Kidney (tissue), 14 donors: ENCODE measurements around the gene CD70. TPM values are rescaled to one million over a fixed set of nuclear protein-coding genes. Genes with fewer than 3 reads are reported as not detected.

Experiments
- DNase-seq, 5 donors: peaks; one replicate each; pipeline ENCODE4 v3.0.0-alpha.2; 2013 to 2020
- FAIRE-seq: peaks from 2 replicates; lab custom pipeline; 2012; peaks lifted over from hg19 to GRCh38; lab: Jason Lieb, UNC
- H3K27ac ChIP-seq, 2 donors: one replicate each; pipeline ENCODE4 v1.7.0; 2013; ENCODE audit warnings: low read depth in 2 of 2, low read length in 2 of 2, inconsistent platforms in 1 of 2
- H3K27me3 ChIP-seq: one replicate; pipeline ENCODE4 v1.7.1; 2013; ENCODE audit warnings: low read length, inconsistent platforms; ENCODE audit not compliant: control insufficient read depth, insufficient read depth
- H3K36me3 ChIP-seq, 3 donors: one replicate each; pipeline versions ENCODE4 v1.7.0 to v1.7.1; 2013; ENCODE audit warnings: low read length in 3 of 3, control low read depth in 1 of 3, inconsistent platforms in 1 of 3; ENCODE audit not compliant: insufficient read depth in 3 of 3, control insufficient read depth in 2 of 3
- H3K4me1 ChIP-seq, 3 donors: one replicate each; pipeline versions ENCODE4 v1.7.0 to v1.7.1; 2013; ENCODE audit warnings: low read length in 3 of 3, inconsistent platforms in 1 of 3, low read depth in 1 of 3; ENCODE audit not compliant: control insufficient read depth in 2 of 3, insufficient read depth in 2 of 3
- H3K4me3 ChIP-seq, 3 donors: one replicate each; pipeline versions ENCODE4 v1.7.0 to v1.8.1; 2013; ENCODE audit warnings: low read length in 3 of 3, control low read depth in 1 of 3, inconsistent platforms in 1 of 3
- H3K9ac ChIP-seq, 3 donors: one replicate each; pipeline versions ENCODE4 v1.7.0 to v1.7.1; 2013; ENCODE audit warnings: low read length in 3 of 3, control low read depth in 1 of 3, inconsistent platforms in 1 of 3
- H3K9me3 ChIP-seq, 3 donors: one replicate each; pipeline versions ENCODE4 v1.7.0 to v1.7.1; 2013; ENCODE audit warnings: low read length in 3 of 3, control low read depth in 1 of 3, inconsistent platforms in 1 of 3; ENCODE audit not compliant: control insufficient read depth in 2 of 3, insufficient read depth in 1 of 3
- intact Hi-C: fragments of 100-400 bp; cut with DNase I; formaldehyde crosslinking; loops from one replicate; pipeline ENCODE4 v1.11.1; 2022
- polyA plus RNA-seq: library from polyadenylated mRNA; stranded (reverse); fragments of 350-450 nt; fragmentation: Illumina TruSeq; extraction: RNeasy Lipid Tissue Mini Kit (QIAGEN cat#74804); gene quantifications from one replicate; pipeline ENCODE4 v1.2.3, GENCODE V29; 2014; ENCODE audit warnings: low read depth, low replicate concordance; ENCODE audit not compliant: insufficient read depth
- total RNA-seq: library from RNA; stranded (reverse); fragmentation: NEBNext Ultra II Directional; extraction: Animal tissue kit (Norgen Biotek cat#: 25700); gene quantifications from one replicate; pipeline ENCODE4 v1.2.1, GENCODE V29; 2021
- TF ChIP-seq, protein P1 (sequence below): IDR thresholded peaks from 3 replicates; pipeline ENCODE4 v1.5.1; 2012; ENCODE audit warnings: mild to moderate bottlenecking, moderate library complexity, borderline replicate concordance; ENCODE audit not compliant: insufficient read depth; ENCODE audit errors: extremely low read depth
- donor health status: control.
- donor health status: control.
- donor health status: control.
- donor health status: control.
- donor health status: control.
- donor health status: DM: yes; HTN: yes; CAD: no.
- donor health status: Normal renal cell carcinoma (clear cell type).

The CD70 gene
- total and polyA plus RNA-seq, 2 donors from 2014 or later: 0.76 TPM; not detected in 1

GRCh38 chr19:6539514-6539913, 51.4 kb downstream of the CD70 start:
- Histone ChIP-seq H3K36me3 (no peaks in the 10 kb centered on the region), H3K4me3 (no peak overlapping the region), H3K9ac (no peak overlapping the region), H3K4me1 (no peaks in the 10 kb centered on the region), H3K27me3 (no peaks in the 10 kb centered on the region), H3K9me3 (no peaks in the 10 kb centered on the region), H3K27ac (no peak overlapping the region)
- FAIRE-seq (no peak), DNase-seq (no peak)
- intact Hi-C loops: no loop called here
- TF ChIP-seq, protein P1, sequence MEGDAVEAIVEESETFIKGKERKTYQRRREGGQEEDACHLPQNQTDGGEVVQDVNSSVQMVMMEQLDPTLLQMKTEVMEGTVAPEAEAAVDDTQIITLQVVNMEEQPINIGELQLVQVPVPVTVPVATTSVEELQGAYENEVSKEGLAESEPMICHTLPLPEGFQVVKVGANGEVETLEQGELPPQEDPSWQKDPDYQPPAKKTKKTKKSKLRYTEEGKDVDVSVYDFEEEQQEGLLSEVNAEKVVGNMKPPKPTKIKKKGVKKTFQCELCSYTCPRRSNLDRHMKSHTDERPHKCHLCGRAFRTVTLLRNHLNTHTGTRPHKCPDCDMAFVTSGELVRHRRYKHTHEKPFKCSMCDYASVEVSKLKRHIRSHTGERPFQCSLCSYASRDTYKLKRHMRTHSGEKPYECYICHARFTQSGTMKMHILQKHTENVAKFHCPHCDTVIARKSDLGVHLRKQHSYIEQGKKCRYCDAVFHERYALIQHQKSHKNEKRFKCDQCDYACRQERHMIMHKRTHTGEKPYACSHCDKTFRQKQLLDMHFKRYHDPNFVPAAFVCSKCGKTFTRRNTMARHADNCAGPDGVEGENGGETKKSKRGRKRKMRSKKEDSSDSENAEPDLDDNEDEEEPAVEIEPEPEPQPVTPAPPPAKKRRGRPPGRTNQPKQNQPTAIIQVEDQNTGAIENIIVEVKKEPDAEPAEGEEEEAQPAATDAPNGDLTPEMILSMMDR: no peak

Other genes starting within 250 kb of the CD70 start
- gene CLPP, start 229.6 kb downstream of the CD70 start, total RNA-seq: 63.7 TPM
- 104 TPM for gene CLPP, start 229.6 kb downstream of the CD70 start, polyA plus RNA-seq
- gene ALKBH7, start 218.4 kb downstream of the CD70 start, total RNA-seq: 70.3 TPM
- 175 TPM for gene ALKBH7, start 218.4 kb downstream of the CD70 start, polyA plus RNA-seq
- gene PSPN, start 215.2 kb downstream of the CD70 start, total RNA-seq: 2.0 TPM
- 1.9 TPM for gene PSPN, start 215.2 kb downstream of the CD70 start, polyA plus RNA-seq
- gene GTF2F1, start 198.0 kb downstream of the CD70 start, total RNA-seq: 61.7 TPM
- 44.1 TPM for gene GTF2F1, start 198.0 kb downstream of the CD70 start, polyA plus RNA-seq
- gene KHSRP, start 166.3 kb downstream of the CD70 start, total RNA-seq: 175 TPM
- 52.9 TPM for gene KHSRP, start 166.3 kb downstream of the CD70 start, polyA plus RNA-seq
- gene SLC25A41, start 157.4 kb downstream of the CD70 start, total RNA-seq: 0.28 TPM
- 0.69 TPM for gene SLC25A41, start 157.4 kb downstream of the CD70 start, polyA plus RNA-seq
- 76.6 TPM for gene SLC25A23, start 131.4 kb downstream of the CD70 start, total RNA-seq
- 69.2 TPM for gene SLC25A23, start 131.4 kb downstream of the CD70 start, polyA plus RNA-seq
- 58.2 TPM for gene CRB3, start 126.9 kb downstream of the CD70 start, total RNA-seq
- gene CRB3, start 126.9 kb downstream of the CD70 start, polyA plus RNA-seq: 51.9 TPM
- 8.2 TPM for gene DENND1C, start 109.4 kb downstream of the CD70 start, total RNA-seq
- 2.6 TPM for gene DENND1C, start 109.4 kb downstream of the CD70 start, polyA plus RNA-seq
- 4.4 TPM for gene TUBB4A, start 88.8 kb downstream of the CD70 start, total RNA-seq
- 11.3 TPM for gene TUBB4A, start 88.8 kb downstream of the CD70 start, polyA plus RNA-seq
- 1.1 TPM for gene TNFSF9, start 60.1 kb downstream of the CD70 start, total RNA-seq
- gene TNFSF9, start 60.1 kb downstream of the CD70 start, polyA plus RNA-seq: 0.62 TPM
- 2.5 TPM for gene TNFSF14, start 79.0 kb upstream of the CD70 start, total RNA-seq
- not detected for gene TNFSF14, start 79.0 kb upstream of the CD70 start, polyA plus RNA-seq
- 3,831 TPM for gene C3, start 129.5 kb upstream of the CD70 start, total RNA-seq
- gene C3, start 129.5 kb upstream of the CD70 start, polyA plus RNA-seq: 452 TPM
- 113 TPM for gene GPR108, start 146.4 kb upstream of the CD70 start, total RNA-seq
- 144 TPM for gene GPR108, start 146.4 kb upstream of the CD70 start, polyA plus RNA-seq
- gene TRIP10, start 148.5 kb upstream of the CD70 start, total RNA-seq: 92.9 TPM
- 57.5 TPM for gene TRIP10, start 148.5 kb upstream of the CD70 start, polyA plus RNA-seq
- gene SH2D3A, start 176.3 kb upstream of the CD70 start, total RNA-seq: 35.4 TPM
- gene SH2D3A, start 176.3 kb upstream of the CD70 start, polyA plus RNA-seq: 12.5 TPM
- gene VAV1, start 181.6 kb upstream of the CD70 start, total RNA-seq: 15.5 TPM
- 0.90 TPM for gene VAV1, start 181.6 kb upstream of the CD70 start, polyA plus RNA-seq